HepG2 (cell line): ENCODE results near the gene TUFM. TPM values are rescaled to one million over a fixed set of nuclear protein-coding genes. Genes with fewer than 3 reads are reported as not detected.

Experiments used
- FIP1L1 ChIP-seq: fragments of 200-400 bp; formaldehyde crosslinking; IDR thresholded peaks from 2 replicates; pipeline ENCODE4 v1.6.1; 2018; ENCODE audit warnings: low read depth, mild to moderate bottlenecking, low read length, moderate library complexity, borderline replicate concordance; ENCODE audit not compliant: insufficient read depth
- KLF9 ChIP-seq: IDR thresholded peaks from 2 replicates; pipeline ENCODE4 v1.6.1; 2016; ENCODE audit warnings: low read depth
- RAD51 ChIP-seq: fragments of 450-650 bp; IDR thresholded peaks from 2 replicates; pipeline ENCODE4 v1.6.1; 2016; ENCODE audit warnings: borderline replicate concordance
- RARA ChIP-seq: IDR thresholded peaks from 2 replicates; pipeline ENCODE4 v1.6.1; 2016; ENCODE audit warnings: missing genetic modification reagents, missing compliant biosample characterization
- SCMH1 ChIP-seq: sonication (generic); formaldehyde crosslinking; IDR thresholded peaks from 2 replicates; pipeline ENCODE4 v1.9.0; 2021; ENCODE audit warnings: missing genetic modification reagents, mild to moderate bottlenecking, borderline replicate concordance
- YY1 ChIP-seq: IDR thresholded peaks from 2 replicates; pipeline ENCODE4 v1.6.1; 2011; ENCODE audit warnings: low read length, low read depth, moderate library complexity, mild to moderate bottlenecking; ENCODE audit not compliant: insufficient read depth, insufficient replicate concordance
- ZEB1 ChIP-seq: IDR thresholded peaks from 2 replicates; pipeline ENCODE4 v1.6.1; 2012; ENCODE audit warnings: mild to moderate bottlenecking, low read depth, inconsistent platforms; ENCODE audit not compliant: insufficient replicate concordance
- ZNF724P ChIP-seq: sonication (generic); formaldehyde crosslinking; IDR thresholded peaks from 2 replicates; pipeline ENCODE4 v1.8.0; 2022; ENCODE audit warnings: missing genetic modification reagents, borderline replicate concordance
- ZNF841 ChIP-seq: sonication (generic); formaldehyde crosslinking; IDR thresholded peaks from 2 replicates; pipeline ENCODE4 v1.8.1; 2023; ENCODE audit warnings: missing genetic modification reagents, borderline replicate concordance
- polyA plus RNA-seq, 8 experiments: library from polyadenylated mRNA; depleted of rRNA in 3 of 8; stranded (reverse) in 7 of 8; unstranded in 1 of 8; fragments of >200 nt; fragmentation: Illumina TruSeq in 4 of 8; extraction: Trizol in 4 of 8; gene quantifications; 2 replicates each; pipeline versions ENCODE4 v1.2.1 to v1.2.3, GENCODE V29; 2011 to 2016; ENCODE audit warnings: low read depth in 4 of 8, missing spikeins in 1 of 8, mixed read lengths in 1 of 8; ENCODE audit not compliant: insufficient read depth in 1 of 8
- total RNA-seq, 5 experiments: library from RNA; depleted of rRNA; stranded (reverse); fragments of >200 nt; fragmentation: Illumina TruSeq; extraction: Trizol; gene quantifications; 2 replicates each; pipeline ENCODE4 v1.2.3, GENCODE V29; 2016; ENCODE audit warnings: low read depth in 1 of 5
- TF ChIP-seq, protein P1 (sequence below): sonication (generic); formaldehyde crosslinking; IDR thresholded peaks from 2 replicates; pipeline ENCODE4 v1.9.0; 2021; ENCODE audit warnings: missing genetic modification reagents, borderline replicate concordance
- TF ChIP-seq, protein P2 (sequence below): sonication (generic); formaldehyde crosslinking; IDR thresholded peaks from 2 replicates; pipeline ENCODE4 v1.5.0; 2020; ENCODE audit warnings: mild to moderate bottlenecking, missing genetic modification reagents
- TF ChIP-seq, protein P3 (sequence below): sonication (generic); formaldehyde crosslinking; IDR thresholded peaks from 2 replicates; pipeline ENCODE4 v1.8.0; 2022; ENCODE audit warnings: mild to moderate bottlenecking, missing genetic modification reagents; ENCODE audit not compliant: insufficient replicate concordance
- TF ChIP-seq, protein P4 (sequence below): sonication (generic); formaldehyde crosslinking; IDR thresholded peaks from one replicate; pipeline ENCODE4 v1.5.1; 2020; ENCODE audit warnings: mild to moderate bottlenecking, missing genetic modification reagents; ENCODE audit errors: not compliant biosample characterization

The TUFM gene
- total and polyA plus RNA-seq, 2 of the 13 experiments (the other 11 are each of a cell fraction or from before 2014, with no cell fraction given): 206 to 298 TPM

DNA sequence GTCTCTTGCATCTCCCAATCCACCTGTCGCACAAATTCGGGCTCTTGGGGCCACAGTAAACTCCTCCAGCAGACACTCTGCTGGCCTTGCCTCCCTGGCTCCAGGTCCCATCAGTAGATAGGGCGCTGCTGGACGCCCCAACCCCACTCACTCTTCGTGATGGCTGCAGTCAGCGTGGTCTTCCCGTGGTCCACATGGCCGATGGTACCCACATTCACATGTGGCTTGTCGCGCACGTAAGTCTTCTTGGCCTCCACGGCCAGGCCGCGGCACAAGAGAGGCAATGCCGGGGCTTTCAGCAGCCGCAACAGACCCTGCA lies 428 bp downstream of the TUFM start (continued):
- TF ChIP-seq, protein P1, sequence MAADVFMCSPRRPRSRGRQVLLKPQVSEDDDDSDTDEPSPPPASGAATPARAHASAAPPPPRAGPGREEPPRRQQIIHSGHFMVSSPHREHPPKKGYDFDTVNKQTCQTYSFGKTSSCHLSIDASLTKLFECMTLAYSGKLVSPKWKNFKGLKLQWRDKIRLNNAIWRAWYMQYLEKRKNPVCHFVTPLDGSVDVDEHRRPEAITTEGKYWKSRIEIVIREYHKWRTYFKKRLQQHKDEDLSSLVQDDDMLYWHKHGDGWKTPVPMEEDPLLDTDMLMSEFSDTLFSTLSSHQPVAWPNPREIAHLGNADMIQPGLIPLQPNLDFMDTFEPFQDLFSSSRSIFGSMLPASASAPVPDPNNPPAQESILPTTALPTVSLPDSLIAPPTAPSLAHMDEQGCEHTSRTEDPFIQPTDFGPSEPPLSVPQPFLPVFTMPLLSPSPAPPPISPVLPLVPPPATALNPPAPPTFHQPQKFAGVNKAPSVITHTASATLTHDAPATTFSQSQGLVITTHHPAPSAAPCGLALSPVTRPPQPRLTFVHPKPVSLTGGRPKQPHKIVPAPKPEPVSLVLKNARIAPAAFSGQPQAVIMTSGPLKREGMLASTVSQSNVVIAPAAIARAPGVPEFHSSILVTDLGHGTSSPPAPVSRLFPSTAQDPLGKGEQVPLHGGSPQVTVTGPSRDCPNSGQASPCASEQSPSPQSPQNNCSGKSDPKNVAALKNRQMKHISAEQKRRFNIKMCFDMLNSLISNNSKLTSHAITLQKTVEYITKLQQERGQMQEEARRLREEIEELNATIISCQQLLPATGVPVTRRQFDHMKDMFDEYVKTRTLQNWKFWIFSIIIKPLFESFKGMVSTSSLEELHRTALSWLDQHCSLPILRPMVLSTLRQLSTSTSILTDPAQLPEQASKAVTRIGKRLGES (CRISPR knock-in tag): no peak
- TF ChIP-seq FIP1L1 (no peak), ZEB1 (no peak), KLF9 (CRISPR knock-in tag) (no peak), YY1 (no peak), RAD51 (no peak), SCMH1 (CRISPR knock-in tag) (no peak), ZNF841 (CRISPR knock-in tag) (no peak), RARA (CRISPR knock-in tag) (no peak), ZNF724P (no peak)
- TF ChIP-seq, protein P2, sequence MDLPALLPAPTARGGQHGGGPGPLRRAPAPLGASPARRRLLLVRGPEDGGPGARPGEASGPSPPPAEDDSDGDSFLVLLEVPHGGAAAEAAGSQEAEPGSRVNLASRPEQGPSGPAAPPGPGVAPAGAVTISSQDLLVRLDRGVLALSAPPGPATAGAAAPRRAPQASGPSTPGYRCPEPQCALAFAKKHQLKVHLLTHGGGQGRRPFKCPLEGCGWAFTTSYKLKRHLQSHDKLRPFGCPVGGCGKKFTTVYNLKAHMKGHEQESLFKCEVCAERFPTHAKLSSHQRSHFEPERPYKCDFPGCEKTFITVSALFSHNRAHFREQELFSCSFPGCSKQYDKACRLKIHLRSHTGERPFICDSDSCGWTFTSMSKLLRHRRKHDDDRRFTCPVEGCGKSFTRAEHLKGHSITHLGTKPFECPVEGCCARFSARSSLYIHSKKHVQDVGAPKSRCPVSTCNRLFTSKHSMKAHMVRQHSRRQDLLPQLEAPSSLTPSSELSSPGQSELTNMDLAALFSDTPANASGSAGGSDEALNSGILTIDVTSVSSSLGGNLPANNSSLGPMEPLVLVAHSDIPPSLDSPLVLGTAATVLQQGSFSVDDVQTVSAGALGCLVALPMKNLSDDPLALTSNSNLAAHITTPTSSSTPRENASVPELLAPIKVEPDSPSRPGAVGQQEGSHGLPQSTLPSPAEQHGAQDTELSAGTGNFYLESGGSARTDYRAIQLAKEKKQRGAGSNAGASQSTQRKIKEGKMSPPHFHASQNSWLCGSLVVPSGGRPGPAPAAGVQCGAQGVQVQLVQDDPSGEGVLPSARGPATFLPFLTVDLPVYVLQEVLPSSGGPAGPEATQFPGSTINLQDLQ: no peak
- TF ChIP-seq, protein P3, sequence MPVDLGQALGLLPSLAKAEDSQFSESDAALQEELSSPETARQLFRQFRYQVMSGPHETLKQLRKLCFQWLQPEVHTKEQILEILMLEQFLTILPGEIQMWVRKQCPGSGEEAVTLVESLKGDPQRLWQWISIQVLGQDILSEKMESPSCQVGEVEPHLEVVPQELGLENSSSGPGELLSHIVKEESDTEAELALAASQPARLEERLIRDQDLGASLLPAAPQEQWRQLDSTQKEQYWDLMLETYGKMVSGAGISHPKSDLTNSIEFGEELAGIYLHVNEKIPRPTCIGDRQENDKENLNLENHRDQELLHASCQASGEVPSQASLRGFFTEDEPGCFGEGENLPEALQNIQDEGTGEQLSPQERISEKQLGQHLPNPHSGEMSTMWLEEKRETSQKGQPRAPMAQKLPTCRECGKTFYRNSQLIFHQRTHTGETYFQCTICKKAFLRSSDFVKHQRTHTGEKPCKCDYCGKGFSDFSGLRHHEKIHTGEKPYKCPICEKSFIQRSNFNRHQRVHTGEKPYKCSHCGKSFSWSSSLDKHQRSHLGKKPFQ (CRISPR knock-in tag): no peak
- TF ChIP-seq, protein P4, sequence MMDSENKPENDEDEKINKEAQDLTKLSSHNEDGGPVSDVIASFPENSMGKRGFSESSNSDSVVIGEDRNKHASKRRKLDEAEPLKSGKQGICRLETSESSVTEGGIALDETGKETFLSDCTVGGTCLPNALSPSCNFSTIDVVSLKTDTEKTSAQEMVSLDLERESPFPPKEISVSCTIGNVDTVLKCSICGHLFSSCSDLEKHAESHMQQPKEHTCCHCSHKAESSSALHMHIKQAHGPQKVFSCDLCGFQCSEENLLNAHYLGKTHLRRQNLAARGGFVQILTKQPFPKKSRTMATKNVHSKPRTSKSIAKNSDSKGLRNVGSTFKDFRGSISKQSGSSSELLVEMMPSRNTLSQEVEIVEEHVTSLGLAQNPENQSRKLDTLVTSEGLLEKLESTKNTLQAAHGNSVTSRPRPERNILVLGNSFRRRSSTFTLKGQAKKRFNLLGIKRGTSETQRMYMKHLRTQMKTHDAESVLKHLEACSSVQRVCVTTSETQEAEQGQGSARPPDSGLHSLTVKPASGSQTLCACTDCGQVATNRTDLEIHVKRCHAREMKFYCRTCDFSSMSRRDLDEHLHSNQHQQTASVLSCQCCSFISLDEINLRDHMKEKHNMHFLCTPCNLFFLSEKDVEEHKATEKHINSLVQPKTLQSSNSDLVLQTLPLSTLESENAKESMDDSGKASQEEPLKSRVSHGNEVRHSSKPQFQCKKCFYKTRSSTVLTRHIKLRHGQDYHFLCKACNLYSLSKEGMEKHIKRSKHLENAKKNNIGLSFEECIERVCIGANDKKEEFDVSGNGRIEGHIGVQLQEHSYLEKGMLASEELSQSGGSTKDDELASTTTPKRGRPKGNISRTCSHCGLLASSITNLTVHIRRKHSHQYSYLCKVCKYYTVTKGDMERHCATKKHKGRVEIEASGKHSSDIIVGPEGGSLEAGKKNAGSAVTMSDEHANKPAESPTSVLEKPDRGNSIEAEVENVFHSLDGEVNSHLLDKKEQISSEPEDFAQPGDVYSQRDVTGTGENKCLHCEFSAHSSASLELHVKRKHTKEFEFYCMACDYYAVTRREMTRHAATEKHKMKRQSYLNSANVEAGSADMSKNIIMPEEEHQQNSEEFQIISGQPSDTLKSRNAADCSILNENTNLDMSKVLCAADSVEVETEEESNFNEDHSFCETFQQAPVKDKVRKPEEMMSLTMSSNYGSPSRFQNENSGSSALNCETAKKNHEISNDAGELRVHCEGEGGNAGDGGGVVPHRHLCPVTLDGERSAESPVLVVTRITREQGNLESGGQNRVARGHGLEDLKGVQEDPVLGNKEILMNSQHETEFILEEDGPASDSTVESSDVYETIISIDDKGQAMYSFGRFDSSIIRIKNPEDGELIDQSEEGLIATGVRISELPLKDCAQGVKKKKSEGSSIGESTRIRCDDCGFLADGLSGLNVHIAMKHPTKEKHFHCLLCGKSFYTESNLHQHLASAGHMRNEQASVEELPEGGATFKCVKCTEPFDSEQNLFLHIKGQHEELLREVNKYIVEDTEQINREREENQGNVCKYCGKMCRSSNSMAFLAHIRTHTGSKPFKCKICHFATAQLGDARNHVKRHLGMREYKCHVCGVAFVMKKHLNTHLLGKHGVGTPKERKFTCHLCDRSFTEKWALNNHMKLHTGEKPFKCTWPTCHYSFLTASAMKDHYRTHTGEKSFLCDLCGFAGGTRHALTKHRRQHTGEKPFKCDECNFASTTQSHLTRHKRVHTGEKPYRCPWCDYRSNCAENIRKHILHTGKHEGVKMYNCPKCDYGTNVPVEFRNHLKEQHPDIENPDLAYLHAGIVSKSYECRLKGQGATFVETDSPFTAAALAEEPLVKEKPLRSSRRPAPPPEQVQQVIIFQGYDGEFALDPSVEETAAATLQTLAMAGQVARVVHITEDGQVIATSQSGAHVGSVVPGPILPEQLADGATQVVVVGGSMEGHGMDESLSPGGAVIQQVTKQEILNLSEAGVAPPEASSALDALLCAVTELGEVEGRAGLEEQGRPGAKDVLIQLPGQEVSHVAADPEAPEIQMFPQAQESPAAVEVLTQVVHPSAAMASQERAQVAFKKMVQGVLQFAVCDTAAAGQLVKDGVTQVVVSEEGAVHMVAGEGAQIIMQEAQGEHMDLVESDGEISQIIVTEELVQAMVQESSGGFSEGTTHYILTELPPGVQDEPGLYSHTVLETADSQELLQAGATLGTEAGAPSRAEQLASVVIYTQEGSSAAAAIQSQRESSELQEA: no peak
